HCT116 (cell line): ENCODE measurements around the gene A2ML1. TPM values are rescaled to one million over a fixed set of nuclear protein-coding genes. Genes with fewer than 3 reads are reported as not detected.

ENCODE experiments used
- EGR1 ChIP-seq: IDR thresholded peaks from 2 replicates; pipeline ENCODE4 v1.6.1; 2012; ENCODE audit warnings: low read depth
- JUND ChIP-seq: IDR thresholded peaks from 2 replicates; pipeline ENCODE4 v1.6.1; 2012
- POLR2A ChIP-seq: IDR thresholded peaks from 2 replicates; pipeline ENCODE4 v1.7.0; 2011; ENCODE audit warnings: borderline replicate concordance; ENCODE audit not compliant: insufficient read depth, insufficient read length; ENCODE audit errors: extremely low read depth
- POLR2AphosphoS5 ChIP-seq: IDR thresholded peaks from 2 replicates; pipeline ENCODE4 v1.6.1; 2011; ENCODE audit warnings: mild to moderate bottlenecking, low read depth, low read length, moderate library complexity
- RAD21 ChIP-seq: IDR thresholded peaks from 2 replicates; pipeline ENCODE4 v1.6.1; 2012; ENCODE audit warnings: low read depth, mild to moderate bottlenecking
- SP1 ChIP-seq: IDR thresholded peaks from 2 replicates; pipeline ENCODE4 v1.6.1; 2012; ENCODE audit warnings: low read depth
- YY1 ChIP-seq: IDR thresholded peaks from 2 replicates; pipeline ENCODE4 v1.6.1; 2011; ENCODE audit warnings: low read length, low read depth, moderate library complexity, mild to moderate bottlenecking; ENCODE audit not compliant: insufficient replicate concordance; ENCODE audit errors: extremely low read depth
- total RNA-seq: library from RNA; stranded (reverse); gene quantifications from one replicate; pipeline ENCODE4 v1.2.1, GENCODE V29; 2021; ENCODE audit not compliant: unreplicated experiment
- TF ChIP-seq, protein P1 (sequence below): IDR thresholded peaks from 2 replicates; pipeline ENCODE4 v1.6.1; 2012; ENCODE audit warnings: low read depth
- TF ChIP-seq, protein P2 (sequence below), 3 experiments: fragments of 200-600 bp in 1 of 3; sonication (generic) in 1 of 3; IDR thresholded peaks in 2 of 3; conservative IDR thresholded peaks in 1 of 3; 2 replicates each; pipeline ENCODE4 v1.5.1; 2012 to 2017; ENCODE audit warnings: low read depth in 2 of 3, low read length in 2 of 3, antibody characterized with exemption in 1 of 3, borderline replicate concordance in 1 of 3, control low read depth in 1 of 3, mild to moderate bottlenecking in 1 of 3, mixed read lengths in 1 of 3, mixed run types in 1 of 3, moderate library complexity in 1 of 3; ENCODE audit not compliant: insufficient read depth in 1 of 3
- TF ChIP-seq, protein P3 (sequence below): IDR thresholded peaks from 2 replicates; pipeline ENCODE4 v1.6.1; 2011; ENCODE audit warnings: mild to moderate bottlenecking, low read length, moderate library complexity; ENCODE audit not compliant: insufficient replicate concordance; ENCODE audit errors: extremely low read depth

A2ML1 gene
- total RNA-seq, 1 experiment from 2014 or later: not detected

DNA sequence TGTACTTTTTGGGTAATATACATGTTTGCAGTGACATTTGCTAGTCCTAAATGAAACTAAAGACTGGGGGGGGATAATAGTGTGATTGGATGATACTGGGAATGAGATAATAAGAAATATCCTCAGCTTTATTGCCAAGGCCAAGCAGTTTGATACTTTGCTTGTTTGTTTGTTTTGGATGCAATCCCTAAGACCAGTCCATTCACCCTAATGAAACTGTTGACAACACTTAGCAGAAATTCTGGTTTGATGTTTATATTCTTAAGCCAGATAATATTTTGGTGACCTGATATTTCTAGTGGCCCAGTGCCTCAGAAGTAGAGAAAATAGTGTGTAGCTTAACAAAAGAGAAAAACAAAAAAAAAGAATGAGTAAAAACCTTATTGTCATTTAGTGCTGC is 93.7 kb downstream of the A2ML1 start (continued):
- TF ChIP-seq, protein P1, sequence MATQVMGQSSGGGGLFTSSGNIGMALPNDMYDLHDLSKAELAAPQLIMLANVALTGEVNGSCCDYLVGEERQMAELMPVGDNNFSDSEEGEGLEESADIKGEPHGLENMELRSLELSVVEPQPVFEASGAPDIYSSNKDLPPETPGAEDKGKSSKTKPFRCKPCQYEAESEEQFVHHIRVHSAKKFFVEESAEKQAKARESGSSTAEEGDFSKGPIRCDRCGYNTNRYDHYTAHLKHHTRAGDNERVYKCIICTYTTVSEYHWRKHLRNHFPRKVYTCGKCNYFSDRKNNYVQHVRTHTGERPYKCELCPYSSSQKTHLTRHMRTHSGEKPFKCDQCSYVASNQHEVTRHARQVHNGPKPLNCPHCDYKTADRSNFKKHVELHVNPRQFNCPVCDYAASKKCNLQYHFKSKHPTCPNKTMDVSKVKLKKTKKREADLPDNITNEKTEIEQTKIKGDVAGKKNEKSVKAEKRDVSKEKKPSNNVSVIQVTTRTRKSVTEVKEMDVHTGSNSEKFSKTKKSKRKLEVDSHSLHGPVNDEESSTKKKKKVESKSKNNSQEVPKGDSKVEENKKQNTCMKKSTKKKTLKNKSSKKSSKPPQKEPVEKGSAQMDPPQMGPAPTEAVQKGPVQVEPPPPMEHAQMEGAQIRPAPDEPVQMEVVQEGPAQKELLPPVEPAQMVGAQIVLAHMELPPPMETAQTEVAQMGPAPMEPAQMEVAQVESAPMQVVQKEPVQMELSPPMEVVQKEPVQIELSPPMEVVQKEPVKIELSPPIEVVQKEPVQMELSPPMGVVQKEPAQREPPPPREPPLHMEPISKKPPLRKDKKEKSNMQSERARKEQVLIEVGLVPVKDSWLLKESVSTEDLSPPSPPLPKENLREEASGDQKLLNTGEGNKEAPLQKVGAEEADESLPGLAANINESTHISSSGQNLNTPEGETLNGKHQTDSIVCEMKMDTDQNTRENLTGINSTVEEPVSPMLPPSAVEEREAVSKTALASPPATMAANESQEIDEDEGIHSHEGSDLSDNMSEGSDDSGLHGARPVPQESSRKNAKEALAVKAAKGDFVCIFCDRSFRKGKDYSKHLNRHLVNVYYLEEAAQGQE: no peak
- TF ChIP-seq, protein P2, sequence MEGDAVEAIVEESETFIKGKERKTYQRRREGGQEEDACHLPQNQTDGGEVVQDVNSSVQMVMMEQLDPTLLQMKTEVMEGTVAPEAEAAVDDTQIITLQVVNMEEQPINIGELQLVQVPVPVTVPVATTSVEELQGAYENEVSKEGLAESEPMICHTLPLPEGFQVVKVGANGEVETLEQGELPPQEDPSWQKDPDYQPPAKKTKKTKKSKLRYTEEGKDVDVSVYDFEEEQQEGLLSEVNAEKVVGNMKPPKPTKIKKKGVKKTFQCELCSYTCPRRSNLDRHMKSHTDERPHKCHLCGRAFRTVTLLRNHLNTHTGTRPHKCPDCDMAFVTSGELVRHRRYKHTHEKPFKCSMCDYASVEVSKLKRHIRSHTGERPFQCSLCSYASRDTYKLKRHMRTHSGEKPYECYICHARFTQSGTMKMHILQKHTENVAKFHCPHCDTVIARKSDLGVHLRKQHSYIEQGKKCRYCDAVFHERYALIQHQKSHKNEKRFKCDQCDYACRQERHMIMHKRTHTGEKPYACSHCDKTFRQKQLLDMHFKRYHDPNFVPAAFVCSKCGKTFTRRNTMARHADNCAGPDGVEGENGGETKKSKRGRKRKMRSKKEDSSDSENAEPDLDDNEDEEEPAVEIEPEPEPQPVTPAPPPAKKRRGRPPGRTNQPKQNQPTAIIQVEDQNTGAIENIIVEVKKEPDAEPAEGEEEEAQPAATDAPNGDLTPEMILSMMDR (IDR thresholded peaks at IDR 0.05 in 2 of 3, conservative IDR thresholded peaks at IDR 0.05 in 1 of 3; ENCODE audit: borderline replicate concordance in 1 of 3, insufficient read depth in 1 of 3, low read depth in 2 of 3, low read length in 2 of 3): no peak
- TF ChIP-seq YY1 (no peak), JUND (no peak), RAD21 (no peak), POLR2A (no peak), EGR1 (no peak), SP1 (no peak), POLR2AphosphoS5 (no peak)
- TF ChIP-seq, protein P3, sequence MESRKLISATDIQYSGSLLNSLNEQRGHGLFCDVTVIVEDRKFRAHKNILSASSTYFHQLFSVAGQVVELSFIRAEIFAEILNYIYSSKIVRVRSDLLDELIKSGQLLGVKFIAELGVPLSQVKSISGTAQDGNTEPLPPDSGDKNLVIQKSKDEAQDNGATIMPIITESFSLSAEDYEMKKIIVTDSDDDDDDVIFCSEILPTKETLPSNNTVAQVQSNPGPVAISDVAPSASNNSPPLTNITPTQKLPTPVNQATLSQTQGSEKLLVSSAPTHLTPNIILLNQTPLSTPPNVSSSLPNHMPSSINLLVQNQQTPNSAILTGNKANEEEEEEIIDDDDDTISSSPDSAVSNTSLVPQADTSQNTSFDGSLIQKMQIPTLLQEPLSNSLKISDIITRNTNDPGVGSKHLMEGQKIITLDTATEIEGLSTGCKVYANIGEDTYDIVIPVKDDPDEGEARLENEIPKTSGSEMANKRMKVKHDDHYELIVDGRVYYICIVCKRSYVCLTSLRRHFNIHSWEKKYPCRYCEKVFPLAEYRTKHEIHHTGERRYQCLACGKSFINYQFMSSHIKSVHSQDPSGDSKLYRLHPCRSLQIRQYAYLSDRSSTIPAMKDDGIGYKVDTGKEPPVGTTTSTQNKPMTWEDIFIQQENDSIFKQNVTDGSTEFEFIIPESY: no peak
